Trophoblast cell (in vitro differentiated cells and primary cell): ENCODE measurements around the gene CYGB.

Experiments
- DNase-seq, 2 donors: peaks; one replicate each; pipeline ENCODE4 v3.0.0-alpha.2; 2016
- H2AFZ ChIP-seq: 2 replicates; pipeline ENCODE4 v1.6.1; 2013; ENCODE audit warnings: low read length, moderate library complexity, mild to moderate bottlenecking; ENCODE audit not compliant: insufficient read depth, poor library complexity
- H2AK5ac ChIP-seq: 2 replicates; pipeline ENCODE4 v1.6.1; 2013; ENCODE audit warnings: mild to moderate bottlenecking, low read length
- H2BK120ac ChIP-seq: 2 replicates; pipeline ENCODE4 v1.6.1; 2013; ENCODE audit warnings: low read length, mild to moderate bottlenecking, moderate library complexity; ENCODE audit not compliant: insufficient read depth, poor library complexity
- H2BK12ac ChIP-seq: 2 replicates; pipeline ENCODE4 v1.6.1; 2013; ENCODE audit warnings: mild to moderate bottlenecking, low read length, moderate library complexity
- H2BK5ac ChIP-seq: 2 replicates; pipeline ENCODE4 v1.6.1; 2013; ENCODE audit warnings: low read length, low read depth, moderate library complexity, mild to moderate bottlenecking; ENCODE audit not compliant: poor library complexity
- H3K14ac ChIP-seq: 2 replicates; pipeline ENCODE4 v1.6.1; 2013; ENCODE audit warnings: mild to moderate bottlenecking, low read length
- H3K18ac ChIP-seq: 2 replicates; pipeline ENCODE4 v1.6.1; 2013; ENCODE audit warnings: mild to moderate bottlenecking, low read length
- H3K23ac ChIP-seq: 2 replicates; pipeline ENCODE4 v1.6.1; 2013; ENCODE audit warnings: low read length
- H3K27ac ChIP-seq: 2 replicates; pipeline ENCODE4 v1.5.1; 2013; ENCODE audit warnings: low read depth, mild to moderate bottlenecking, inconsistent platforms, low read length, moderate library complexity
- H3K27me3 ChIP-seq: 2 replicates; pipeline ENCODE4 v1.6.1; 2013; ENCODE audit warnings: inconsistent platforms, mild to moderate bottlenecking, low read length, moderate library complexity; ENCODE audit not compliant: insufficient read depth
- H3K36me3 ChIP-seq, 2 experiments: 1 replicate in 1 of 2; 2 replicates in 1 of 2; pipeline ENCODE4 v1.6.1; 2013; ENCODE audit warnings: low read length in 2 of 2, mild to moderate bottlenecking in 2 of 2, moderate library complexity in 1 of 2; ENCODE audit not compliant: insufficient read depth in 2 of 2, control insufficient read depth in 1 of 2
- H3K4ac ChIP-seq: 2 replicates; pipeline ENCODE4 v1.6.1; 2013; ENCODE audit warnings: low read depth, mild to moderate bottlenecking, low read length, moderate library complexity
- H3K4me1 ChIP-seq, 2 experiments: 1 replicate in 1 of 2; 2 replicates in 1 of 2; pipeline ENCODE4 v1.6.1; 2013; ENCODE audit warnings: low read length in 2 of 2, mild to moderate bottlenecking in 2 of 2, moderate library complexity in 1 of 2; ENCODE audit not compliant: insufficient read depth in 2 of 2, control insufficient read depth in 1 of 2
- H3K4me2 ChIP-seq: 2 replicates; pipeline ENCODE4 v1.6.1; 2013; ENCODE audit warnings: inconsistent platforms, mild to moderate bottlenecking, low read length, moderate library complexity
- H3K4me3 ChIP-seq: 2 replicates; pipeline ENCODE4 v1.5.1; 2013; ENCODE audit warnings: mild to moderate bottlenecking, low read depth, low read length, inconsistent platforms
- H3K79me1 ChIP-seq: one replicate; pipeline ENCODE4 v1.6.1; 2013; ENCODE audit warnings: low read length
- H3K79me2 ChIP-seq: 2 replicates; pipeline ENCODE4 v1.6.1; 2013; ENCODE audit warnings: low read length, mild to moderate bottlenecking; ENCODE audit not compliant: control insufficient read depth, insufficient read depth, poor library complexity
- H3K9ac ChIP-seq: 2 replicates; pipeline ENCODE4 v1.6.1; 2013; ENCODE audit warnings: mild to moderate bottlenecking, low read length
- H3K9me3 ChIP-seq: 2 replicates; pipeline ENCODE4 v1.6.1; 2013; ENCODE audit warnings: low read depth, mild to moderate bottlenecking, control low read depth, inconsistent platforms, low read length; ENCODE audit not compliant: insufficient read depth
- H4K12ac ChIP-seq: 2 replicates; pipeline ENCODE4 v1.6.1; 2013; ENCODE audit warnings: low read depth, mild to moderate bottlenecking, low read length, moderate library complexity
- H4K8ac ChIP-seq: 2 replicates; pipeline ENCODE4 v1.6.1; 2013; ENCODE audit warnings: low read depth, mild to moderate bottlenecking, low read length, moderate library complexity
- H4K91ac ChIP-seq: one replicate; pipeline ENCODE4 v1.6.1; 2013; ENCODE audit warnings: low read depth, mild to moderate bottlenecking, low read length, moderate library complexity
- WGBS: extraction: QIAGEN DNeasy Blood & Tissue Kit; methylation state at CpG from one replicate; pipeline ENCODE4 v1.1.7; 2013; ENCODE audit warnings: missing lambda C conversion rate; ENCODE audit not compliant: insufficient read length, insufficient coverage; ENCODE audit errors: extremely low coverage; 5-methylcytosine and 5-hydroxymethylcytosine counted together

The CYGB gene

GRCh38 chr17:76575570-76575969, 38.1 kb upstream of the CYGB start:
- Histone ChIP-seq H2AK5ac (no peak overlapping the region), H2BK5ac (no peak overlapping the region), H3K27ac (no peak overlapping the region), H3K9me3 (no peaks in the 10 kb centered on the region), H2BK120ac (no peak overlapping the region), H2AFZ (no peak overlapping the region), H3K23ac (no peak overlapping the region), H3K27me3 (no peaks in the 10 kb centered on the region), H3K4me3 (no peak overlapping the region), H4K91ac (no peak overlapping the region), H4K12ac (no peak overlapping the region), H3K36me3 (no peaks in the 10 kb centered on the region), H2BK12ac (no peak overlapping the region), H3K4me1 (peaks cover 0 to 1% of the 10 kb centered on the region in 2 experiments), H3K4me2 (no peak overlapping the region), H3K4ac (no peak overlapping the region), H3K79me1 (no peaks in the 10 kb centered on the region), H3K14ac (no peak overlapping the region), H3K79me2 (no peaks in the 10 kb centered on the region), H3K18ac (no peak overlapping the region), H3K9ac (no peak overlapping the region), H4K8ac (no peak overlapping the region)
- no peak for DNase-seq
- no CpG with 5 or more reads among the region's 5 CpGs for WGBS

DNA sequence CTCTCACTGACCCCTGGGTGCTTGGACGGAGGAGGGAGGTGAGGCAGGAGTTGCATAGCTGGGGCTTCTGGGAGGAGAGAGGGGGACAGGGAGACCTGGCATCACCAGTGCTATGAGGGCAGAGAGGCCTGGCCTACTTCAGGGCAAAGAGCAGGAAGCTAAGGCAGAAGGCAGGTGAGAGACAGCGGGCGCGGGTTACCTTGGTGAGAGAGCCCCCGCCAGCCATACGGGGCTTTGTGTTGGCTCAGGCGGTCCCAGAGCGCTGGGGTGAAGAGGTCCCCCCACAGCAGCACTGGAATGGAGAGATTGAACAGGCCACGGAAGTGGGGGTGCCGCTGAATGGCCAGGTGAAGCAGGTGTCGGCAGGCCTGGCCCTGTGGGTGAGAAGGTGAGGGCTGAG, 36.7 kb upstream of the CYGB start:
- Histone ChIP-seq H3K27me3 (no peaks in the 10 kb centered on the region), H3K4me2 (no peak overlapping the region), H3K79me1 (no peaks in the 10 kb centered on the region), H3K18ac (no peak overlapping the region), H3K23ac (no peak overlapping the region), H3K9ac (no peak overlapping the region), H3K4ac (no peak overlapping the region), H2AFZ (no peak overlapping the region), H4K91ac (no peak overlapping the region), H2BK120ac (no peak overlapping the region), H3K4me3 (no peak overlapping the region), H2BK12ac (no peak overlapping the region), H2AK5ac (no peak overlapping the region), H4K12ac (no peak overlapping the region), H2BK5ac (no peak overlapping the region), H4K8ac (no peak overlapping the region), H3K9me3 (no peaks in the 10 kb centered on the region), H3K36me3 (no peaks in the 10 kb centered on the region), H3K14ac (no peak overlapping the region), H3K79me2 (no peaks in the 10 kb centered on the region), H3K27ac (no peak overlapping the region), H3K4me1 (peaks cover 0 to 4% of the 10 kb centered on the region in 2 experiments)
- no CpG with 5 or more reads among the region's 11 CpGs for WGBS
- no peak for DNase-seq

- Histone ChIP-seq H2AFZ (no peak overlapping the region), H3K18ac (no peak overlapping the region), H2BK120ac (no peak overlapping the region), H3K79me1 (no peaks in the 10 kb centered on the region), H3K14ac (no peak overlapping the region), H3K4ac (no peak overlapping the region), H3K27ac (no peak overlapping the region), H3K36me3 (no peaks in the 10 kb centered on the region), H2BK5ac (no peak overlapping the region), H3K79me2 (no peaks in the 10 kb centered on the region), H3K4me2 (no peak overlapping the region), H3K23ac (no peak overlapping the region), H2AK5ac (no peak overlapping the region), H4K91ac (no peak overlapping the region), H3K9ac (no peak overlapping the region), H2BK12ac (no peak overlapping the region), H3K27me3 (no peaks in the 10 kb centered on the region), H3K9me3 (no peaks in the 10 kb centered on the region), H3K4me3 (no peak overlapping the region), H4K12ac (no peak overlapping the region), H3K4me1 (peaks cover 0 to 4% of the 10 kb centered on the region in 2 experiments), H4K8ac (no peak overlapping the region)
- WGBS = no CpG with 5 or more reads among the region's 10 CpGs
- DNase-seq = no peak
Measured at GRCh38 chr17:76573096-76573495, 35.6 kb upstream of the CYGB start.

- Histone ChIP-seq H3K27ac (no peak overlapping the region), H3K36me3 (no peaks in the 10 kb centered on the region), H2BK120ac (no peak overlapping the region), H3K4ac (no peak overlapping the region), H4K8ac (no peak overlapping the region), H3K18ac (no peak overlapping the region), H3K9ac (no peak overlapping the region), H3K27me3 (no peaks in the 10 kb centered on the region), H4K12ac (no peak overlapping the region), H3K4me1 (peaks cover 0 to 4% of the 10 kb centered on the region in 2 experiments), H2AK5ac (no peak overlapping the region), H2BK5ac (no peak overlapping the region), H3K23ac (no peak overlapping the region), H2BK12ac (no peak overlapping the region), H3K79me1 (no peaks in the 10 kb centered on the region), H2AFZ (no peak overlapping the region), H3K4me2 (no peak overlapping the region), H3K14ac (no peak overlapping the region), H4K91ac (no peak overlapping the region), H3K79me2 (no peaks in the 10 kb centered on the region), H3K9me3 (no peaks in the 10 kb centered on the region), H3K4me3 (peak overlapping the region; percentile 4)
- no CpG with 5 or more reads among the region's 17 CpGs for WGBS
- DNase-seq = no peak
Measured at GRCh38 chr17:76572201-76572910, 34.8 kb upstream of the CYGB start.
